A549 (cell line): ENCODE data around the gene PTBP2.

Experiments used
- MAFK ChIP-seq: fragments of 450-650 bp; IDR thresholded peaks from 2 replicates; pipeline ENCODE4 v1.6.1; 2014; ENCODE audit not compliant: partially characterized antibody
- NFE2L2 ChIP-seq: fragments of 150-350 bp; conservative IDR thresholded peaks from 2 replicates; pipeline ENCODE4 v1.6.1; 2014; ENCODE audit warnings: low read length
- POLR2A ChIP-seq: IDR thresholded peaks from 2 replicates; pipeline ENCODE4 v1.6.1; 2012; ENCODE audit warnings: mild to moderate bottlenecking, low read length
- TFCP2L1 ChIP-seq: fragments of 250-450 bp; sonication (Bioruptor Pico); IDR thresholded peaks from 2 replicates; pipeline ENCODE4 v1.5.0; 2021; ENCODE audit warnings: mild to moderate bottlenecking
- USF2 ChIP-seq: fragments of 450-650 bp; IDR thresholded peaks from 2 replicates; pipeline ENCODE4 v1.6.1; 2014; ENCODE audit warnings: antibody characterized with exemption

- TF ChIP-seq MAFK (no peak), TFCP2L1 (CRISPR knock-in tag) (no peak), USF2 (no peak), POLR2A (no peak), NFE2L2 (no peak)
Observed at GRCh38 chr1:96714881-96715280, 6.7 kb upstream of the PTBP2 start.
